Measurements from ENCODE around the gene UTRN. TPM values are rescaled to one million over a fixed set of nuclear protein-coding genes. Genes with fewer than 3 reads are reported as not detected.
A peak's percentile ranks its signal among the peaks of the same experiment; 100 is the strongest.

UTRN gene
- total RNA-seq, 1 donor from 2014 or later, result 96.4 TPM

GRCh38 chr6:144278659-144279314 is 6.3 kb upstream of the UTRN start:
- intact Hi-C loops (cut with DNase I), result no loop called here
- DNase-seq (ENCODE audit: low spot score), result no peak

GRCh38 chr6:144279484-144280150 is 5.5 kb upstream of the UTRN start:
- no peak for DNase-seq (ENCODE audit: low spot score)
- intact Hi-C loops (cut with DNase I), result loop anchor here (10.0 kb wide), 1 partner anchor 125 kb away; the partner anchor contains the start of gene STX11

GRCh38 chr6:144283646-144284477 is 1.3 kb upstream of the UTRN start:
- intact Hi-C loops (cut with DNase I), result loop anchor here (1.0 to 10.0 kb wide), 2 partner anchors 68 to 129 kb away; partner anchors contain the start of gene STX11
- DNase-seq (ENCODE audit: low spot score), result no peak

- intact Hi-C loops (cut with DNase I), result loop anchor here (1.0 to 10.0 kb wide), 2 partner anchors 68 to 130 kb away; partner anchors contain the start of gene STX11
These were observed 705 bp upstream of the UTRN start for GRCh38 chr6:144284478-144284782.

GRCh38 chr6:144285548-144285797 is 338 bp downstream of the UTRN start:
- intact Hi-C loops (cut with DNase I), result loop anchor here (5.0 to 10.0 kb wide), 3 partner anchors 131 to 197 kb away; partner anchors contain the start of gene STX11
- DNase-seq (ENCODE audit: low spot score), result no peak

More at GRCh38 chr6:144284478-144284782, 705 bp upstream of the UTRN start:
- DNase-seq (ENCODE audit: low spot score), result no peak

GRCh38 chr6:144285798-144286502 is 815 bp downstream of the UTRN start:
- intact Hi-C loops (cut with DNase I), result loop anchor here (5.0 to 10.0 kb wide), 3 partner anchors 131 to 196 kb away; partner anchors contain the start of gene STX11
- DNase-seq (ENCODE audit: low spot score), result peak; percentile 92

GRCh38 chr6:144286503-144287393 is 1.6 kb downstream of the UTRN start:
- intact Hi-C loops (cut with DNase I), result loop anchor here (5.0 to 10.0 kb wide), 3 partner anchors 132 to 196 kb away; partner anchors contain the start of gene STX11
- DNase-seq (ENCODE audit: low spot score), result peak; percentile 89

- no peak for DNase-seq (ENCODE audit: low spot score)
- intact Hi-C loops (cut with DNase I), result loop anchor here (5.0 to 10.0 kb wide), 3 partner anchors 134 to 193 kb away; partner anchors contain the start of gene STX11
These were observed 3.9 kb downstream of the UTRN start for GRCh38 chr6:144289006-144289405.

- intact Hi-C loops (cut with DNase I), result no loop called here
These were observed 7.2 kb downstream of the UTRN start for GRCh38 chr6:144292372-144292771.

GRCh38 chr6:144294016-144294415 is 8.9 kb downstream of the UTRN start:
- intact Hi-C loops (cut with DNase I), result no loop called here
- DNase-seq (ENCODE audit: low spot score), result no peak

More at GRCh38 chr6:144292372-144292771, 7.2 kb downstream of the UTRN start:
- no peak for DNase-seq (ENCODE audit: low spot score)

GRCh38 chr6:144295211-144295610 is 10.1 kb downstream of the UTRN start:
- no peak for DNase-seq (ENCODE audit: low spot score)
- intact Hi-C loops (cut with DNase I), result no loop called here

GRCh38 chr6:144295981-144296767 is 11.0 kb downstream of the UTRN start:
- intact Hi-C loops (cut with DNase I), result no loop called here
- no peak for DNase-seq (ENCODE audit: low spot score)

GRCh38 chr6:144296973-144297372 is 11.8 kb downstream of the UTRN start:
- intact Hi-C loops (cut with DNase I), result no loop called here
- DNase-seq (ENCODE audit: low spot score), result no peak

GRCh38 chr6:144297511-144298100 is 12.5 kb downstream of the UTRN start:
- intact Hi-C loops (cut with DNase I), result no loop called here
- DNase-seq (ENCODE audit: low spot score), result no peak

GRCh38 chr6:144298194-144298593 is 13.1 kb downstream of the UTRN start:
- intact Hi-C loops (cut with DNase I), result no loop called here

GRCh38 chr6:144298916-144299315 is 13.8 kb downstream of the UTRN start:
- intact Hi-C loops (cut with DNase I), result no loop called here
- DNase-seq (ENCODE audit: low spot score), result no peak

More at GRCh38 chr6:144298194-144298593, 13.1 kb downstream of the UTRN start:
- DNase-seq (ENCODE audit: low spot score), result no peak

GRCh38 chr6:144302701-144303372 is 17.7 kb downstream of the UTRN start:
- intact Hi-C loops (cut with DNase I), result no loop called here
- no peak for DNase-seq (ENCODE audit: low spot score)

Measured in cardiac septum (tissue), 1 donor.